A549 (cell line): Measurements from ENCODE around the gene TNFSF4.

Source experiments
- MAX ChIP-seq: IDR thresholded peaks from 2 replicates; pipeline ENCODE4 v1.6.1; 2012
- NPAS2 ChIP-seq: fragments of 250-450 bp; sonication (Bioruptor Pico); IDR thresholded peaks from 2 replicates; pipeline ENCODE4 v1.8.0; 2022; ENCODE audit warnings: mild to moderate bottlenecking, moderate library complexity, borderline replicate concordance
- SREBF2 ChIP-seq: fragments of 450-650 bp; IDR thresholded peaks from 2 replicates; pipeline ENCODE4 v1.6.1; 2014; ENCODE audit warnings: mild to moderate bottlenecking, moderate library complexity
- USF2 ChIP-seq: fragments of 450-650 bp; IDR thresholded peaks from 2 replicates; pipeline ENCODE4 v1.6.1; 2014; ENCODE audit warnings: antibody characterized with exemption
- TF ChIP-seq, protein P1 (sequence below): fragments of >200 bp; sonication (Bioruptor Twin); formaldehyde crosslinking; IDR thresholded peaks from 3 replicates; pipeline ENCODE4 v1.5.1; 2016

- no peak for TF ChIP-seq SREBF2
- TF ChIP-seq, protein P1, sequence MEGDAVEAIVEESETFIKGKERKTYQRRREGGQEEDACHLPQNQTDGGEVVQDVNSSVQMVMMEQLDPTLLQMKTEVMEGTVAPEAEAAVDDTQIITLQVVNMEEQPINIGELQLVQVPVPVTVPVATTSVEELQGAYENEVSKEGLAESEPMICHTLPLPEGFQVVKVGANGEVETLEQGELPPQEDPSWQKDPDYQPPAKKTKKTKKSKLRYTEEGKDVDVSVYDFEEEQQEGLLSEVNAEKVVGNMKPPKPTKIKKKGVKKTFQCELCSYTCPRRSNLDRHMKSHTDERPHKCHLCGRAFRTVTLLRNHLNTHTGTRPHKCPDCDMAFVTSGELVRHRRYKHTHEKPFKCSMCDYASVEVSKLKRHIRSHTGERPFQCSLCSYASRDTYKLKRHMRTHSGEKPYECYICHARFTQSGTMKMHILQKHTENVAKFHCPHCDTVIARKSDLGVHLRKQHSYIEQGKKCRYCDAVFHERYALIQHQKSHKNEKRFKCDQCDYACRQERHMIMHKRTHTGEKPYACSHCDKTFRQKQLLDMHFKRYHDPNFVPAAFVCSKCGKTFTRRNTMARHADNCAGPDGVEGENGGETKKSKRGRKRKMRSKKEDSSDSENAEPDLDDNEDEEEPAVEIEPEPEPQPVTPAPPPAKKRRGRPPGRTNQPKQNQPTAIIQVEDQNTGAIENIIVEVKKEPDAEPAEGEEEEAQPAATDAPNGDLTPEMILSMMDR = no peak
- TF ChIP-seq MAX = no peak
- TF ChIP-seq NPAS2 = no peak
- no peak for TF ChIP-seq USF2
Observed at GRCh38 chr1:173224949-173225348, 17.8 kb upstream of the TNFSF4 start.
